ENCODE data around the gene WFDC10A.
"Not testable (repeated sequence)": the region's sequence is repeated elsewhere in the genome, so short reads cannot be mapped to it uniquely, and the experiment has no call there.

The WFDC10A gene

DNA sequence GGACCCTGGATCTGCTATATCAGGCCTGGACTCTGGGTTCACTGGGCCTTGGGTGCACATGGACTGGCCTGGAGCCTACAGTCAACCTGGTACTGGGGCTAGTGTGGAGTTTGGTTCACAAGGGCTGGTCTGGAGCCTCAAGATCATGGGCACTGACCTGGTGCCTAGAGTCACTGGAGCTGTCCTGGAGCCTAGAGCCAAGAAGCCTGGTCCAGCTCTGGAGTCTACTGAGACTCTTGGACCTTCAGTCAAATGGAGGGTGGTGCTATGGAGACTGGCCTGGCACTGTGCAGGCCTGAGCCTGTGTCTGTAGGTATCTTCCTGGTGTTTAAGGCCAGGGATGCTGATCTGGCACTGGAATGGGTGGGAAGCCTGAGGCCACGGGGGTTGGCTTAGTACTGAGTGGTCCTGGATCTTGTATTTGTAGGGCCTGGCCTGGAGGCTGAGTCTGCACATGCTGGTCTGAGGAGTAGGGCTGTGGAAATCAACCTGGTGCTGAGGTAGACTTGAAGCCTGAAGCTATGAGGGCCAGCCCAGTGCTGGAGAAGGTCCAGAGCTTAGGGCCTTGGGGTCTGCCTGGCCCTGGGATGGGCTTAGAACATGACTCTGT lies 18.0 kb downstream of the WFDC10A start:
- no peak for DNase-seq (ENCODE audit: low read depth)

DNA sequence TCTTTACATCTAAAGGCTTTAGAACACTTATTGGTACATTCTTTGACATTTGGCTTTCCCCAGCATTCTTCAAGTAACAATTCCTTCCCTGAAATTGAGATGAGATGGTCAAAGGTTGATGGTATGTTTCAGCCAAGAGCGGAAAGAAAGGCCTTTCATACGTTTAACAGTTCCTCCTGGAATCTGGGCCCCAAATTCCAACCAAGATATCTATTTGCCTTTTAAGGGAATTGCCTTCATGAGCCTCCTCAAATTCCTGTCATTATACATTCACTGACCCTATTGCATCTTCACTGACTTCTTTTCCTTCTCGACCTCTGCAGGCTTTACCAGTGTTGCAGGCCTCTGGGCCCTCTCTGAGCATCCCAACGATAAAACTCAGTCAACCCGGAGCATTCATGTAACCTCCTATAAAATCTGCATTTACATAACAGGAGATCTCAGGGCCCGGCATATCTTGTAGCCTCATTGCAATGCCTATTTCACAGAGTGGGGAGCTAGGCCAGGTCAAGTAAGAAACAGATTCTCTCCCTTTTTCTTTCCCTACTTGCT lies 19.8 kb downstream of the WFDC10A start:
- DNase-seq (ENCODE audit: low read depth), result no peak

DNA sequence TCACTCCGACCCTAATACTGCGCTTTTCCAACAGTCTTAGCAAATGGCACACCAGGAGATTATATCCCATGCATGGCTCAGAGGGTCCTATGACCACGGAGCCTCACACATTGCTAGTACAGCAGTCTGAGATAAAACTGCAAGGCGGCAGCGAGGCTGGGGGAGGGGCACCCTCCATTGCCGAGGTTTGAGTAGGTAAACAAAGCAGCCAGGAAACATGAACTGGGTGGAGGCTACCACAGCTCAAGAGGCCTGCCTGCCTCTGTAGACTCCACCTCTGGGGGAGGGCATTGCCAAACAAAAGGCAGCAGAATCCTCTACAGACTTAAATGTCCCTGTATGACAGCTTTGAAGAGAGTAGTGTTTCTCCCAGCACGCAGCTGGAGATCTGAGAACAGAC lies 22.2 kb downstream of the WFDC10A start:
- not testable (repeated sequence) for DNase-seq (ENCODE audit: low read depth)

DNA sequence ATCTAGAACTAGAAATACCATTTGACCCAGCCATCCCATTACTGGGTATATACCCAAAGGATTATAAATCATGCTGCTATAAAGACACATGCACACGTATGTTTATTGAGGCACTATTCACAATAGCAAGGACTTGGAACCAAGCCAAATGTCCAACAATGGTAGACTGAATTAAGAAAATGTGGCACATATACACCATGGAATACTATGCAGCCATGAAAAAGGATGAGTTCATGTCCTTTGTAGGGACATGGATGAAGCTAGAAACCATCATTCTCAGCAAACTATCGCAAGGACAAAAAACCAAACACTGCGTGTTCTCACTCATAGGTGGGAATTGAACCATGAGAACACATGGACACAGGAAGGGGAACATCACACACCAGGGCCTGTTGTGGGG lies 27.5 kb downstream of the WFDC10A start:
- DNase-seq (ENCODE audit: low read depth), result not testable (repeated sequence)

DNA sequence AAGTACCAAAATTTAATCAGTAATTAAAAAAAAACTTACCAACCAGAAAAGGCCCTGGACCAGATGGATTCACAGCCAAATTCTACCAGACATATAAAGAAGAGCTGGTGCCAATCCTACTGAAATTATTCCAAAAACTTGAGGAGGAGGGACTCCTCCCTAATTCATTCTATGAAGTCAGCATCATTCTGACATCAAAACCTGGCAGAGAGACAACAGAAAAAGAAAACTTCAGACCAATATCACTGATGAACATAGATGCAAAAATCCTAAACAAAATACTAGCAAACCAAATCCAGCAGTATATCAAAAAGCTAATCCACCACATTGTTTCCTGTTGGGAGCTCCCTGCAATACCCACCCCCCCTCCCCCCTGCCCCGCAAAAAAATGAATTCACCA lies 40.6 kb downstream of the WFDC10A start, which contains the start of gene WFDC11:
Gene WFDC11, minus strand, starts transcription at position 101 of the 400 bp plus-strand sequence. CDS start 19,639 bp downstream, outside the sequence.
- DNase-seq (ENCODE audit: low read depth), result no peak

DNA sequence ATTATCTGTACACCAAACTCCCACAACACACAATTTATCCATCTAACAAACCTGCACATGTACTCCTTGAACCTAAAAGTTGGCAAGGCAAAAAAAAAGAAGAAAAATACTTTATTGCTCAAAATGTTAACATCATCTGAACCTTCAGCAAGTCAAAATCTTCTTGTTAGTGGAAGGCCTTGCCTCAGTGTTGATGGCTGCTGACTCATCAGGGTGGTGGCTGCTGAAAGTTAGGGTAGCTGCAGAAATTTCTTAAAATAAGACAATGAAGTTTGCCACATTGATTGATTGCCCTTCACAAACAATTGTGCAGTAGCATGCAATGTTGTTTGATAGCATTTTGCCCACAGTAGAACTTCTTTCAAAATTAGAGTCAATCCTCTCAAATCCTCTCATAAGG lies 43.2 kb downstream of the WFDC10A start:
- no peak for DNase-seq (ENCODE audit: low read depth)

DNA sequence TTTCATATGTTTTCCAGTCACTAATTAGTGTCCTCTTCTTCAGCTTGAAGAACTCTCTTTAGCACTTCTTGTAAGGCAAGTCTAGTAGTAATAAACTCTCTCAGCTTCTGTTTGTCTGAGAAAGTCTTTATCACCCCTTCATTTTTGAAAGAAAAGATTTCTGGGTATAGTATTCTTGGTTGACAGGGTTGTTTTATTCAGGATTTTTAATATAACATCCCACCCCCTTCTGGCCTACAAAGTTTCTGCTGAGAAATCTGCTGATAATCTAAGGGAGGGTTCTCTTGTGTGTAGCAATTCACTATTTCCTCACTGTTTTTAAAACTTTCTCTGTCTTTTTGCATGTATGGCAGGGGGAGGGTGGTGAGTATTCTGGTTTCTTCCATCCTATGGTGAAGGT lies 50.1 kb downstream of the WFDC10A start:
- DNase-seq (ENCODE audit: low read depth), result no peak
